ENCODE measurements around the gene FBXW7.

The FBXW7 gene, protein sequence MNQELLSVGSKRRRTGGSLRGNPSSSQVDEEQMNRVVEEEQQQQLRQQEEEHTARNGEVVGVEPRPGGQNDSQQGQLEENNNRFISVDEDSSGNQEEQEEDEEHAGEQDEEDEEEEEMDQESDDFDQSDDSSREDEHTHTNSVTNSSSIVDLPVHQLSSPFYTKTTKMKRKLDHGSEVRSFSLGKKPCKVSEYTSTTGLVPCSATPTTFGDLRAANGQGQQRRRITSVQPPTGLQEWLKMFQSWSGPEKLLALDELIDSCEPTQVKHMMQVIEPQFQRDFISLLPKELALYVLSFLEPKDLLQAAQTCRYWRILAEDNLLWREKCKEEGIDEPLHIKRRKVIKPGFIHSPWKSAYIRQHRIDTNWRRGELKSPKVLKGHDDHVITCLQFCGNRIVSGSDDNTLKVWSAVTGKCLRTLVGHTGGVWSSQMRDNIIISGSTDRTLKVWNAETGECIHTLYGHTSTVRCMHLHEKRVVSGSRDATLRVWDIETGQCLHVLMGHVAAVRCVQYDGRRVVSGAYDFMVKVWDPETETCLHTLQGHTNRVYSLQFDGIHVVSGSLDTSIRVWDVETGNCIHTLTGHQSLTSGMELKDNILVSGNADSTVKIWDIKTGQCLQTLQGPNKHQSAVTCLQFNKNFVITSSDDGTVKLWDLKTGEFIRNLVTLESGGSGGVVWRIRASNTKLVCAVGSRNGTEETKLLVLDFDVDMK

DNA sequence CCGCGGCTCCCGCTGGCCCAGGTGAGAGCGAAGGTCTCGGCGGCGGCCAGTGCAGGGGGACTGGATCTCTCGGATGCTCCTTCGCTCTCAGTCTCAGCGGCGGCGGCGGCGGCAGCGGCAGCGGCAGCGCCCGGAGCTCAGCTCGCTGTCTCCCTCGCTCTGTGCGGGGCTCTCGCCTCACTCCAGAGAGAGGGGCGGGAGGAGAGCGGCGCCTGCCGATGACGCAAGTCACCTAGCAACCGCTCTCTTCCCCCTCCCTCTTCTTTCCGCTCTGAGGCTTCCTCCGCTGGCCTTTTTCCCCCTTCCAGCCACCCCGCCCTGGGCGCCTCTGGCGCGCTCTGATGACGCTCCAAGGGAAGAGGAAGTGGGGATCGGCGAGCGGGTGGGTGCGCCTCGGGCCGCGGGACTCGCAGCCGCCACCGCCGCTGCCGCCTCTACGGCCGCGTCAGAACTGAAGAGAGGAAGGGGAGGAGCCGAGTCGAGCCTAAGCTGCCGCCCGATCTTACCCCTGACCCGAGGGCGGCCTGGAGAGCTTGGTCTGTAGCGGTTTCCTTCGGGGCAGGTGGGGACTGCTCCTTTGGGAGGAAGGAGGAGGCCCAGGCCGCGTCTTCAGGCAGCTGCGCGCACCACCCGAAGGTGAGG is at the start of gene FBXW7:
Gene FBXW7, minus strand, starts transcription at position 190 of the 642 bp plus-strand sequence. CDS start 124,289 bp downstream, outside the sequence.
- peak within 1 kb of the TSS; percentile 91 for H3K27ac ChIP-seq (ENCODE audit: extremely low read depth, low read depth, low read length)
- peaks cover 4% of the 10 kb centered on the region; the same call in 1 of the 2 replicates for H3K4me1 ChIP-seq (ENCODE audit: control insufficient read depth, insufficient read depth, low read length)
- H3K9me3 ChIP-seq (ENCODE audit: control insufficient read depth, insufficient read depth, low read depth, low read length): no peaks in the 10 kb centered on the region
- H3K36me3 ChIP-seq (ENCODE audit: control insufficient read depth in 2 of 2, insufficient read depth in 1 of 2, low read length in 2 of 2): peaks cover 0 to 18% of the 10 kb centered on the region in 2 experiments; a peak in 1 of 3 replicates
- ChIA-PET POLR2A (interaction anchor here (0.7 to 1.7 kb wide), 6 partner anchors 11 to 54 kb away, joined by 3 to 6 read pairs (median 4); no protein-coding TSS in a partner anchor), CTCF (interaction anchor here (0.7 to 4.8 kb wide), 2 partner anchors 35 to 38 kb away, joined by 3 to 25 read pairs; no protein-coding TSS in a partner anchor)
- peak within 1 kb of the TSS; percentile 88 for H3K4me3 ChIP-seq (ENCODE audit: low read depth, low read length)
- TF ChIP-seq, protein P1, sequence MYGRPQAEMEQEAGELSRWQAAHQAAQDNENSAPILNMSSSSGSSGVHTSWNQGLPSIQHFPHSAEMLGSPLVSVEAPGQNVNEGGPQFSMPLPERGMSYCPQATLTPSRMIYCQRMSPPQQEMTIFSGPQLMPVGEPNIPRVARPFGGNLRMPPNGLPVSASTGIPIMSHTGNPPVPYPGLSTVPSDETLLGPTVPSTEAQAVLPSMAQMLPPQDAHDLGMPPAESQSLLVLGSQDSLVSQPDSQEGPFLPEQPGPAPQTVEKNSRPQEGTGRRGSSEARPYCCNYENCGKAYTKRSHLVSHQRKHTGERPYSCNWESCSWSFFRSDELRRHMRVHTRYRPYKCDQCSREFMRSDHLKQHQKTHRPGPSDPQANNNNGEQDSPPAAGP (tag by site-specific recombination; IDR thresholded peaks at IDR 0.05): peak; percentile 74
- TF ChIP-seq ZNF394 (tag by site-specific recombination; IDR thresholded peaks at IDR 0.05; ENCODE audit: borderline replicate concordance) (peak; percentile 22; the same call in 1 of the 2 replicates), ZNF658 (tag by site-specific recombination; IDR thresholded peaks at IDR 0.05) (no peak), ZNF391 (tag by site-specific recombination; IDR thresholded peaks at IDR 0.05; ENCODE audit: borderline replicate concordance, low read depth) (peak; percentile 81), ZSCAN30 (tag by site-specific recombination; IDR thresholded peaks at IDR 0.05) (peak; percentile 13; the same call in 1 of the 2 replicates), ZFHX2 (tag by site-specific recombination; conservative IDR thresholded peaks at IDR 0.05) (0 out of 2 replicates have a peak, but pooled peaks have one; percentile 20), EGR2 (tag by site-specific recombination; IDR thresholded peaks at IDR 0.05; ENCODE audit: low read depth) (peak; percentile 33; the same call in 1 of the 2 replicates), ZNF521 (tag by site-specific recombination; IDR thresholded peaks at IDR 0.05) (no peak), ZBTB21 (tag by site-specific recombination; IDR thresholded peaks at IDR 0.05) (peak; percentile 56; the same call in 1 of the 2 replicates), ZNF629 (tag by site-specific recombination; IDR thresholded peaks at IDR 0.05) (peak; percentile 89), ZNF561 (tag by site-specific recombination; IDR thresholded peaks at IDR 0.05; ENCODE audit: borderline replicate concordance) (peak; percentile 30; the same call in 1 of the 2 replicates), KLF1 (tag by site-specific recombination; IDR thresholded peaks at IDR 0.05) (peak; percentile 59), SP3 (tag by site-specific recombination; IDR thresholded peaks at IDR 0.05) (peak; percentile 88), SP7 (tag by site-specific recombination; IDR thresholded peaks at IDR 0.05) (peak; percentile 58), ZNF366 (tag by site-specific recombination; conservative IDR thresholded peaks at IDR 0.05) (peak; percentile 96), KLF16 (tag by site-specific recombination; IDR thresholded peaks at IDR 0.05) (peak; percentile 86), ZNF660 (tag by site-specific recombination; IDR thresholded peaks at IDR 0.05) (peak; percentile 55), ZFP41 (tag by site-specific recombination; IDR thresholded peaks at IDR 0.05; ENCODE audit: borderline replicate concordance) (no peak), ZNF341 (tag by site-specific recombination; IDR thresholded peaks at IDR 0.05; ENCODE audit: low read depth) (peak; percentile 79), ZNF501 (tag by site-specific recombination; IDR thresholded peaks at IDR 0.05) (0 out of 2 replicates have a peak, but pooled peaks have one; percentile 46), ZNF623 (tag by site-specific recombination; IDR thresholded peaks at IDR 0.05) (no peak), SP2 (tag by site-specific recombination; IDR thresholded peaks at IDR 0.05) (peak; percentile 90), ZBTB20 (tag by site-specific recombination; IDR thresholded peaks at IDR 0.05) (peak; percentile 62; the same call in 1 of the 2 replicates)
- TF ChIP-seq, protein P2, sequence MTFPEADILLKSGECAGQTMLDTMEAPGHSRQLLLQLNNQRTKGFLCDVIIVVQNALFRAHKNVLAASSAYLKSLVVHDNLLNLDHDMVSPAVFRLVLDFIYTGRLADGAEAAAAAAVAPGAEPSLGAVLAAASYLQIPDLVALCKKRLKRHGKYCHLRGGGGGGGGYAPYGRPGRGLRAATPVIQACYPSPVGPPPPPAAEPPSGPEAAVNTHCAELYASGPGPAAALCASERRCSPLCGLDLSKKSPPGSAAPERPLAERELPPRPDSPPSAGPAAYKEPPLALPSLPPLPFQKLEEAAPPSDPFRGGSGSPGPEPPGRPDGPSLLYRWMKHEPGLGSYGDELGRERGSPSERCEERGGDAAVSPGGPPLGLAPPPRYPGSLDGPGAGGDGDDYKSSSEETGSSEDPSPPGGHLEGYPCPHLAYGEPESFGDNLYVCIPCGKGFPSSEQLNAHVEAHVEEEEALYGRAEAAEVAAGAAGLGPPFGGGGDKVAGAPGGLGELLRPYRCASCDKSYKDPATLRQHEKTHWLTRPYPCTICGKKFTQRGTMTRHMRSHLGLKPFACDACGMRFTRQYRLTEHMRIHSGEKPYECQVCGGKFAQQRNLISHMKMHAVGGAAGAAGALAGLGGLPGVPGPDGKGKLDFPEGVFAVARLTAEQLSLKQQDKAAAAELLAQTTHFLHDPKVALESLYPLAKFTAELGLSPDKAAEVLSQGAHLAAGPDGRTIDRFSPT (tag by site-specific recombination; IDR thresholded peaks at IDR 0.05): 0 out of 2 replicates have a peak, but pooled peaks have one; percentile 45
- TF ChIP-seq, protein P3, sequence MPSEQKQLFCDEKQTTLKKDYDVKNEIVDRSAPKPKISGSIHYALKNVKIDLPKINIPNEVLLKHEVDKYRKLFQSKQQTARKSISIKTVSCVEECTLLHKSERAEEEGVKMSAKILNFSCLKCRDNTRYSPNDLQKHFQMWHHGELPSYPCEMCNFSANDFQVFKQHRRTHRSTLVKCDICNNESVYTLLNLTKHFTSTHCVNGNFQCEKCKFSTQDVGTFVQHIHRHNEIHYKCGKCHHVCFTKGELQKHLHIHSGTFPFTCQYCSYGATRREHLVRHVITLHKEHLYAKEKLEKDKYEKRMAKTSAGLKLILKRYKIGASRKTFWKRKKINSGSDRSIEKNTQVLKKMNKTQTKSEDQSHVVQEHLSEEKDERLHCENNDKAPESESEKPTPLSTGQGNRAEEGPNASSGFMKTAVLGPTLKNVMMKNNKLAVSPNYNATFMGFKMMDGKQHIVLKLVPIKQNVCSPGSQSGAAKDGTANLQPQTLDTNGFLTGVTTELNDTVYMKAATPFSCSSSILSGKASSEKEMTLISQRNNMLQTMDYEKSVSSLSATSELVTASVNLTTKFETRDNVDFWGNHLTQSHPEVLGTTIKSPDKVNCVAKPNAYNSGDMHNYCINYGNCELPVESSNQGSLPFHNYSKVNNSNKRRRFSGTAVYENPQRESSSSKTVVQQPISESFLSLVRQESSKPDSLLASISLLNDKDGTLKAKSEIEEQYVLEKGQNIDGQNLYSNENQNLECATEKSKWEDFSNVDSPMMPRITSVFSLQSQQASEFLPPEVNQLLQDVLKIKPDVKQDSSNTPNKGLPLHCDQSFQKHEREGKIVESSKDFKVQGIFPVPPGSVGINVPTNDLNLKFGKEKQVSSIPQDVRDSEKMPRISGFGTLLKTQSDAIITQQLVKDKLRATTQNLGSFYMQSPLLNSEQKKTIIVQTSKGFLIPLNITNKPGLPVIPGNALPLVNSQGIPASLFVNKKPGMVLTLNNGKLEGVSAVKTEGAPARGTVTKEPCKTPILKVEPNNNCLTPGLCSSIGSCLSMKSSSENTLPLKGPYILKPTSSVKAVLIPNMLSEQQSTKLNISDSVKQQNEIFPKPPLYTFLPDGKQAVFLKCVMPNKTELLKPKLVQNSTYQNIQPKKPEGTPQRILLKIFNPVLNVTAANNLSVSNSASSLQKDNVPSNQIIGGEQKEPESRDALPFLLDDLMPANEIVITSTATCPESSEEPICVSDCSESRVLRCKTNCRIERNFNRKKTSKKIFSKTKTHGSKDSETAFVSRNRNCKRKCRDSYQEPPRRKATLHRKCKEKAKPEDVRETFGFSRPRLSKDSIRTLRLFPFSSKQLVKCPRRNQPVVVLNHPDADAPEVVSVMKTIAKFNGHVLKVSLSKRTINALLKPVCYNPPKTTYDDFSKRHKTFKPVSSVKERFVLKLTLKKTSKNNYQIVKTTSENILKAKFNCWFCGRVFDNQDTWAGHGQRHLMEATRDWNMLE (tag by site-specific recombination; conservative IDR thresholded peaks at IDR 0.05; ENCODE audit: low read depth): peak; percentile 47; the same call in 1 of the 2 replicates
- TF ChIP-seq, protein P4, sequence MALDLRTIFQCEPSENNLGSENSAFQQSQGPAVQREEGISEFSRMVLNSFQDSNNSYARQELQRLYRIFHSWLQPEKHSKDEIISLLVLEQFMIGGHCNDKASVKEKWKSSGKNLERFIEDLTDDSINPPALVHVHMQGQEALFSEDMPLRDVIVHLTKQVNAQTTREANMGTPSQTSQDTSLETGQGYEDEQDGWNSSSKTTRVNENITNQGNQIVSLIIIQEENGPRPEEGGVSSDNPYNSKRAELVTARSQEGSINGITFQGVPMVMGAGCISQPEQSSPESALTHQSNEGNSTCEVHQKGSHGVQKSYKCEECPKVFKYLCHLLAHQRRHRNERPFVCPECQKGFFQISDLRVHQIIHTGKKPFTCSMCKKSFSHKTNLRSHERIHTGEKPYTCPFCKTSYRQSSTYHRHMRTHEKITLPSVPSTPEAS (tag by site-specific recombination; IDR thresholded peaks at IDR 0.05): no peak
